BE2C (cell line): ENCODE measurements around the gene MKS1.

Experiments
- DNase-seq: peaks from one replicate; pipeline ENCODE4 v3.0.0-alpha.2; 2020
- H3K27me3 ChIP-seq: fragments of 250-450 bp; sonication (Bioruptor Pico); 2 replicates; pipeline ENCODE4 v1.5.1; 2020; ENCODE audit warnings: mild to moderate bottlenecking
- H3K36me3 ChIP-seq: fragments of 250-450 bp; sonication (Bioruptor Pico); 2 replicates; pipeline ENCODE4 v1.5.1; 2020; ENCODE audit warnings: mild to moderate bottlenecking
- H3K4me1 ChIP-seq: fragments of 250-450 bp; sonication (Bioruptor Pico); 2 replicates; pipeline ENCODE4 v1.5.1; 2020
- H3K4me3 ChIP-seq: 2 replicates; pipeline ENCODE4 v1.5.1; 2011; ENCODE audit warnings: low read depth, low read length
- H3K9me3 ChIP-seq: fragments of 250-450 bp; sonication (Bioruptor Pico); 2 replicates; pipeline ENCODE4 v1.5.1; 2020
- CTCF ChIP-seq: IDR thresholded peaks from 2 replicates; pipeline ENCODE4 v1.5.1; 2012; ENCODE audit warnings: mild to moderate bottlenecking, low read depth, low read length

Gene MKS1

DNA sequence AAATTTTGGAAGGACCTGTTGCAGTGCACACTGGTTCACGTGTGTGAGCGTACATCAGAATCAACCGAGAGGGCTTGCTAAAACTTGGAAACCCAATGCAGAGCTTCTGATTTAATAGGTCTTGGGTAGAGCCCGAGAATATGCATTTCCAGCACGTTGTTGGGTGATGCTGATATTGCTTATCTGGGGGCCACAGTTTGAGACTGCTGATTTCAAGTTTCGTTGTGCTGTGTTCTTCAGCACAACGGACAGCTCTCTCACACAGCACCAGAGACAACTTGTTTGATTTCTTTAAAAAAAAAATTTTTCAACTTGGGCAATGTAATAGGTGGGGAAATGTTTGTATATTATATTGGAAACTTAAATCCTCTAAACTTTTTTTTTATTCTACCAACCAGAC lies 42.9 kb downstream of the MKS1 start:
- Histone ChIP-seq H3K4me1 (no peaks in the 10 kb centered on the region), H3K36me3 (no peaks in the 10 kb centered on the region), H3K27me3 (peaks cover 28% of the 10 kb centered on the region), H3K9me3 (no peaks in the 10 kb centered on the region), H3K4me3 (no peak overlapping the region)
- DNase-seq = no peak
- TF ChIP-seq CTCF = no peak

DNA sequence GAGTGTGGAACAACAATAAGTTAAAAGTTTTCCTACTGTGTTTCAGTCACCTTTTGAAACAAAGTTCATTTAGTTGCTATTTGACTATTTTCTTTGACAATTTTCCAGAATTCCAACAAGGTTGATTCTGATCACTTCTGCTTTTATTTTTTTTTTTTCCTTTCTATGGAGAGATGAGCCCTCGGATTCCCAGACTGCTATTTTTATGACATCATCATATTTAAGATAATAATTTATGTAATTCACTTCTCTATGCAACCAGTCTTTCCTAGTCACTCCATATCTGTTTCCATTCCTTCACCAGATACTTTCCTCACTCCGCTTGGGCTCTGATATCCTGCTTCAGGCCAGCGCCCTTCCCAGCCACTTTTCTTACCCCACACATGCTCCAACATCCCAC lies 44.2 kb downstream of the MKS1 start:
- Histone ChIP-seq H3K36me3 (no peaks in the 10 kb centered on the region), H3K4me1 (no peaks in the 10 kb centered on the region), H3K27me3 (peaks cover 40% of the 10 kb centered on the region), H3K9me3 (no peaks in the 10 kb centered on the region), H3K4me3 (no peak overlapping the region)
- TF ChIP-seq CTCF = no peak
- no peak for DNase-seq

GRCh38 chr17:58172369-58173071 lies 46.5 kb downstream of the MKS1 start:
- Histone ChIP-seq H3K4me3 (no peak overlapping the region), H3K27me3 (peaks cover 58% of the 10 kb centered on the region), H3K4me1 (no peaks in the 10 kb centered on the region), H3K36me3 (no peaks in the 10 kb centered on the region), H3K9me3 (no peaks in the 10 kb centered on the region)
- peak; percentile 67 for TF ChIP-seq CTCF
- no peak for DNase-seq

GRCh38 chr17:58170622-58171021 lies 48.4 kb downstream of the MKS1 start:
- no peak for DNase-seq
- H3K4me3 ChIP-seq = no peak overlapping the region

GRCh38 chr17:58166682-58167081 lies 52.4 kb downstream of the MKS1 start, which contains the start of gene OR4D2:
Gene OR4D2, plus strand, starts transcription at chr17:58166982. Its CDS starts 2,674 bp downstream, at chr17:58169656.
- no peak for TF ChIP-seq CTCF
- H3K9me3 ChIP-seq = no peaks in the 10 kb centered on the region
- H3K4me1 ChIP-seq = no peaks in the 10 kb centered on the region
- DNase-seq = no peak
- H3K36me3 ChIP-seq = no peaks in the 10 kb centered on the region
- no peak within 1 kb of the TSS for H3K4me3 ChIP-seq
- H3K27me3 ChIP-seq = peaks cover 83% of the 10 kb centered on the region

More at GRCh38 chr17:58170622-58171021, 48.4 kb downstream of the MKS1 start:
- no peak for TF ChIP-seq CTCF
- Histone ChIP-seq H3K4me1 (no peaks in the 10 kb centered on the region), H3K36me3 (no peaks in the 10 kb centered on the region), H3K9me3 (no peaks in the 10 kb centered on the region), H3K27me3 (peaks cover 60% of the 10 kb centered on the region)

GRCh38 chr17:58165981-58166380 lies 53.1 kb downstream of the MKS1 start:
- H3K4me1 ChIP-seq = no peaks in the 10 kb centered on the region
- TF ChIP-seq CTCF = no peak
- H3K4me3 ChIP-seq = no peak overlapping the region
- H3K9me3 ChIP-seq = no peaks in the 10 kb centered on the region
- H3K27me3 ChIP-seq = peaks cover 86% of the 10 kb centered on the region
- no peaks in the 10 kb centered on the region for H3K36me3 ChIP-seq
- DNase-seq = no peak
